ENCODE results near the gene MIP.
A peak's percentile ranks its signal among the peaks of the same experiment; 100 is the strongest.

MIP gene

DNA sequence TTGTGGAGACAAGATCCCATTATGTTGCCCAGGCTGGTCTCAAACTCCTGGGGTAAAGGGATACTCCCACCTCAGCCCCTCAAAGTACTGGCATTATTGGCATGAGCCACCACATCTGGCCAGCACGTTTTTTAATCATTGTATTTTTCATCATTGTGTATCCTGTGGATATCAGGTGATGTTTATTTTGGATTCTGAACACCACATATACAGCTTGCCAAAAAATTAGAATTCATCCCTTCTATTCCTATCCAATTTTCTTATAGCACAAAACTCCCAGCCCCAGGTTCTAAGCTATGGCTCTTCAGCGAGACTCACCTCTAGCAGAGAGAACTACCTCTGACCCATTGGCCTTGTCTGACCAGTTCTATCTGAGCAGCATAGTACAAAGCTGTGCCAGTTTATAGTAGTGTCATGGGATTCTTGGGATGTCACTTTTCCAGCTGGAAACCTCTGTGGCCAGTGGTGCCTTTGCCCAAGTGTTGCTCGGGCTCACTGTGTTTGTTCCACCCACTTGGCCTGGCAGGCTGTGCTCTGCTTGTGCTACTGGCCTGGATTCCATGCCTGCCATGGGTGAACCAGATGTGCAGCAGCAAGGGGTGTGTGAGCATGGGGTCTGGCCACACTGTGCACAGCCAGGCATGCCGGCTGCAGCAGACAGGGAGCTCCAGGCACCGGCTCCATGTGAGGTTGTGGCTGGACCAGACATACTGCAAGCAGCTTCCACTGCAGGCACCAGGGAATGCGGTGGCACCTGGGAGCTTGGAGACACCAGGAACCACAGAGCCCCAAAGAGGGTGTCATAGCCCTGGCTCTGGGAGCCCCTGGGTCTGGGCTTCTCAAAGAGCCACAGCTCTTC lies 42.4 kb downstream of the MIP start:
- Histone ChIP-seq H3K36me3 (ENCODE audit: control insufficient read depth in 2 of 2, insufficient read depth in 1 of 2, low read length in 2 of 2) (peaks cover 5 to 34% of the 10 kb centered on the region in 2 experiments; a peak in 2 of 3 replicates), H3K27ac (ENCODE audit: extremely low read depth, low read depth, low read length) (no peak overlapping the region), H3K4me1 (ENCODE audit: control insufficient read depth, insufficient read depth, low read length) (no peaks in the 10 kb centered on the region), H3K9me3 (ENCODE audit: control insufficient read depth, insufficient read depth, low read depth, low read length) (no peaks in the 10 kb centered on the region), H3K4me3 (ENCODE audit: low read depth, low read length) (no peak overlapping the region)
- peak; percentile 33; the same call in 1 of the 2 replicates for TF ChIP-seq ZIC2 (tag by site-specific recombination; IDR thresholded peaks at IDR 0.05)
- TF ChIP-seq GLIS2 (tag by site-specific recombination; IDR thresholded peaks at IDR 0.05), result no peak
- no peak for TF ChIP-seq MEIS1 (CRISPR knock-in tag; IDR thresholded peaks at IDR 0.05; ENCODE audit: borderline replicate concordance)
- TF ChIP-seq, protein P1, sequence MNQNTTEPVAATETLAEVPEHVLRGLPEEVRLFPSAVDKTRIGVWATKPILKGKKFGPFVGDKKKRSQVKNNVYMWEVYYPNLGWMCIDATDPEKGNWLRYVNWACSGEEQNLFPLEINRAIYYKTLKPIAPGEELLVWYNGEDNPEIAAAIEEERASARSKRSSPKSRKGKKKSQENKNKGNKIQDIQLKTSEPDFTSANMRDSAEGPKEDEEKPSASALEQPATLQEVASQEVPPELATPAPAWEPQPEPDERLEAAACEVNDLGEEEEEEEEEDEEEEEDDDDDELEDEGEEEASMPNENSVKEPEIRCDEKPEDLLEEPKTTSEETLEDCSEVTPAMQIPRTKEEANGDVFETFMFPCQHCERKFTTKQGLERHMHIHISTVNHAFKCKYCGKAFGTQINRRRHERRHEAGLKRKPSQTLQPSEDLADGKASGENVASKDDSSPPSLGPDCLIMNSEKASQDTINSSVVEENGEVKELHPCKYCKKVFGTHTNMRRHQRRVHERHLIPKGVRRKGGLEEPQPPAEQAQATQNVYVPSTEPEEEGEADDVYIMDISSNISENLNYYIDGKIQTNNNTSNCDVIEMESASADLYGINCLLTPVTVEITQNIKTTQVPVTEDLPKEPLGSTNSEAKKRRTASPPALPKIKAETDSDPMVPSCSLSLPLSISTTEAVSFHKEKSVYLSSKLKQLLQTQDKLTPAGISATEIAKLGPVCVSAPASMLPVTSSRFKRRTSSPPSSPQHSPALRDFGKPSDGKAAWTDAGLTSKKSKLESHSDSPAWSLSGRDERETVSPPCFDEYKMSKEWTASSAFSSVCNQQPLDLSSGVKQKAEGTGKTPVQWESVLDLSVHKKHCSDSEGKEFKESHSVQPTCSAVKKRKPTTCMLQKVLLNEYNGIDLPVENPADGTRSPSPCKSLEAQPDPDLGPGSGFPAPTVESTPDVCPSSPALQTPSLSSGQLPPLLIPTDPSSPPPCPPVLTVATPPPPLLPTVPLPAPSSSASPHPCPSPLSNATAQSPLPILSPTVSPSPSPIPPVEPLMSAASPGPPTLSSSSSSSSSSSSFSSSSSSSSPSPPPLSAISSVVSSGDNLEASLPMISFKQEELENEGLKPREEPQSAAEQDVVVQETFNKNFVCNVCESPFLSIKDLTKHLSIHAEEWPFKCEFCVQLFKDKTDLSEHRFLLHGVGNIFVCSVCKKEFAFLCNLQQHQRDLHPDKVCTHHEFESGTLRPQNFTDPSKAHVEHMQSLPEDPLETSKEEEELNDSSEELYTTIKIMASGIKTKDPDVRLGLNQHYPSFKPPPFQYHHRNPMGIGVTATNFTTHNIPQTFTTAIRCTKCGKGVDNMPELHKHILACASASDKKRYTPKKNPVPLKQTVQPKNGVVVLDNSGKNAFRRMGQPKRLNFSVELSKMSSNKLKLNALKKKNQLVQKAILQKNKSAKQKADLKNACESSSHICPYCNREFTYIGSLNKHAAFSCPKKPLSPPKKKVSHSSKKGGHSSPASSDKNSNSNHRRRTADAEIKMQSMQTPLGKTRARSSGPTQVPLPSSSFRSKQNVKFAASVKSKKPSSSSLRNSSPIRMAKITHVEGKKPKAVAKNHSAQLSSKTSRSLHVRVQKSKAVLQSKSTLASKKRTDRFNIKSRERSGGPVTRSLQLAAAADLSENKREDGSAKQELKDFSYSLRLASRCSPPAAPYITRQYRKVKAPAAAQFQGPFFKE (tag by site-specific recombination; IDR thresholded peaks at IDR 0.05; ENCODE audit: borderline replicate concordance), result no peak
- TF ChIP-seq, protein P2, sequence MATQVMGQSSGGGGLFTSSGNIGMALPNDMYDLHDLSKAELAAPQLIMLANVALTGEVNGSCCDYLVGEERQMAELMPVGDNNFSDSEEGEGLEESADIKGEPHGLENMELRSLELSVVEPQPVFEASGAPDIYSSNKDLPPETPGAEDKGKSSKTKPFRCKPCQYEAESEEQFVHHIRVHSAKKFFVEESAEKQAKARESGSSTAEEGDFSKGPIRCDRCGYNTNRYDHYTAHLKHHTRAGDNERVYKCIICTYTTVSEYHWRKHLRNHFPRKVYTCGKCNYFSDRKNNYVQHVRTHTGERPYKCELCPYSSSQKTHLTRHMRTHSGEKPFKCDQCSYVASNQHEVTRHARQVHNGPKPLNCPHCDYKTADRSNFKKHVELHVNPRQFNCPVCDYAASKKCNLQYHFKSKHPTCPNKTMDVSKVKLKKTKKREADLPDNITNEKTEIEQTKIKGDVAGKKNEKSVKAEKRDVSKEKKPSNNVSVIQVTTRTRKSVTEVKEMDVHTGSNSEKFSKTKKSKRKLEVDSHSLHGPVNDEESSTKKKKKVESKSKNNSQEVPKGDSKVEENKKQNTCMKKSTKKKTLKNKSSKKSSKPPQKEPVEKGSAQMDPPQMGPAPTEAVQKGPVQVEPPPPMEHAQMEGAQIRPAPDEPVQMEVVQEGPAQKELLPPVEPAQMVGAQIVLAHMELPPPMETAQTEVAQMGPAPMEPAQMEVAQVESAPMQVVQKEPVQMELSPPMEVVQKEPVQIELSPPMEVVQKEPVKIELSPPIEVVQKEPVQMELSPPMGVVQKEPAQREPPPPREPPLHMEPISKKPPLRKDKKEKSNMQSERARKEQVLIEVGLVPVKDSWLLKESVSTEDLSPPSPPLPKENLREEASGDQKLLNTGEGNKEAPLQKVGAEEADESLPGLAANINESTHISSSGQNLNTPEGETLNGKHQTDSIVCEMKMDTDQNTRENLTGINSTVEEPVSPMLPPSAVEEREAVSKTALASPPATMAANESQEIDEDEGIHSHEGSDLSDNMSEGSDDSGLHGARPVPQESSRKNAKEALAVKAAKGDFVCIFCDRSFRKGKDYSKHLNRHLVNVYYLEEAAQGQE (tag by site-specific recombination; IDR thresholded peaks at IDR 0.05), result no peak
- TF ChIP-seq GFI1B (tag by site-specific recombination; IDR thresholded peaks at IDR 0.05), result no peak
- ChIA-PET CTCF (interaction anchor here (0.6 kb wide), 2 partner anchors 52 to 84 kb away, joined by 3 to 4 read pairs; no protein-coding TSS in a partner anchor), POLR2A (interaction anchor here (0.6 to 2.3 kb wide), 2 partner anchors 37 to 79 kb away, joined by 3 to 7 read pairs; partner anchors contain the start of gene TIMELESS)

DNA sequence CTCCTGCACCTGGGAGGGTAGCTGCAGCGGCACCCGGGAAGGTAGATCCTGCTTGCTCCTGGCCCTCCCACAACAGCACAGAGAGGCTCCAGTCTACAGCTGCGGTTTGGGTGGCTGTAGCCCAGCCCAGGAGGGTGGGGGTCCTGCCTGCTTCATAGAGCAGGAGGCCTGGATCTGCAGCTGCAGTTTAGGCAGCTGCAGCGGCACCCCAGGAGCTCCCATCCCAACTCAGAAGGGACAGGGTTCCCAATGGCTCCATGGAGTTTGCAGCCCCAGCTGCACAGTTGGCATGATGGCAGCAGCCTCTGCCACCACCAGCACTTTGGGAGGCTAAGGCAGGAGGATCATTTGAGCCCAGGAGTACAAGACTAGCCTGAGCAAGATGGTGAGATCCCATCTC lies 43.7 kb downstream of the MIP start:
- Histone ChIP-seq H3K4me3 (ENCODE audit: low read depth, low read length) (no peak overlapping the region), H3K27ac (ENCODE audit: extremely low read depth, low read depth, low read length) (no peak overlapping the region), H3K36me3 (ENCODE audit: control insufficient read depth in 2 of 2, insufficient read depth in 1 of 2, low read length in 2 of 2) (peaks cover 0 to 21% of the 10 kb centered on the region in 2 experiments; a peak in 2 of 3 replicates), H3K4me1 (ENCODE audit: control insufficient read depth, insufficient read depth, low read length) (no peaks in the 10 kb centered on the region), H3K9me3 (ENCODE audit: control insufficient read depth, insufficient read depth, low read depth, low read length) (no peaks in the 10 kb centered on the region)
- ChIA-PET POLR2A (interaction anchor here (2.3 kb wide), 1 partner anchor 39 kb away, joined by 7 read pairs; the partner anchor contains the start of gene TIMELESS), CTCF (no interaction called here)
- TF ChIP-seq, protein P3, sequence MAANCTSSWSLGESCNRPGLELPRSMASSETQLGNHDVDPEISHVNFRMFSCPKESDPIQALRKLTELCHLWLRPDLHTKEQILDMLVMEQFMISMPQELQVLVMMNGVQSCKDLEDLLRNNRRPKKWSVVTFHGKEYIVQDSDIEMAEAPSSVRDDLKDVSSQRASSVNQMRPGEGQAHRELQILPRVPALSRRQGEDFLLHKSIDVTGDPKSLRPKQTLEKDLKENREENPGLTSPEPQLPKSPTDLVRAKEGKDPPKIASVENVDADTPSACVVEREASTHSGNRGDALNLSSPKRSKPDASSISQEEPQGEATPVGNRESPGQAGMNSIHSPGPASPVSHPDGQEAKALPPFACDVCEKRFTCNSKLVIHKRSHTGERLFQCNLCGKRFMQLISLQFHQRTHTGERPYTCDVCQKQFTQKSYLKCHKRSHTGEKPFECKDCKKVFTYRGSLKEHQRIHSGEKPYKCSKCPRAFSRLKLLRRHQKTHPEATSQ (tag by site-specific recombination; IDR thresholded peaks at IDR 0.05), result no peak
- TF ChIP-seq, protein P4, sequence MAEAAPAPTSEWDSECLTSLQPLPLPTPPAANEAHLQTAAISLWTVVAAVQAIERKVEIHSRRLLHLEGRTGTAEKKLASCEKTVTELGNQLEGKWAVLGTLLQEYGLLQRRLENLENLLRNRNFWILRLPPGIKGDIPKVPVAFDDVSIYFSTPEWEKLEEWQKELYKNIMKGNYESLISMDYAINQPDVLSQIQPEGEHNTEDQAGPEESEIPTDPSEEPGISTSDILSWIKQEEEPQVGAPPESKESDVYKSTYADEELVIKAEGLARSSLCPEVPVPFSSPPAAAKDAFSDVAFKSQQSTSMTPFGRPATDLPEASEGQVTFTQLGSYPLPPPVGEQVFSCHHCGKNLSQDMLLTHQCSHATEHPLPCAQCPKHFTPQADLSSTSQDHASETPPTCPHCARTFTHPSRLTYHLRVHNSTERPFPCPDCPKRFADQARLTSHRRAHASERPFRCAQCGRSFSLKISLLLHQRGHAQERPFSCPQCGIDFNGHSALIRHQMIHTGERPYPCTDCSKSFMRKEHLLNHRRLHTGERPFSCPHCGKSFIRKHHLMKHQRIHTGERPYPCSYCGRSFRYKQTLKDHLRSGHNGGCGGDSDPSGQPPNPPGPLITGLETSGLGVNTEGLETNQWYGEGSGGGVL (tag by site-specific recombination; IDR thresholded peaks at IDR 0.05), result no peak
- no peak for TF ChIP-seq PRDM1 (tag by site-specific recombination; IDR thresholded peaks at IDR 0.05)
- no peak for TF ChIP-seq ZNF280C (tag by site-specific recombination; IDR thresholded peaks at IDR 0.05)
- TF ChIP-seq ZNF391 (tag by site-specific recombination; IDR thresholded peaks at IDR 0.05; ENCODE audit: borderline replicate concordance, low read depth), result no peak
- TF ChIP-seq, protein P5, sequence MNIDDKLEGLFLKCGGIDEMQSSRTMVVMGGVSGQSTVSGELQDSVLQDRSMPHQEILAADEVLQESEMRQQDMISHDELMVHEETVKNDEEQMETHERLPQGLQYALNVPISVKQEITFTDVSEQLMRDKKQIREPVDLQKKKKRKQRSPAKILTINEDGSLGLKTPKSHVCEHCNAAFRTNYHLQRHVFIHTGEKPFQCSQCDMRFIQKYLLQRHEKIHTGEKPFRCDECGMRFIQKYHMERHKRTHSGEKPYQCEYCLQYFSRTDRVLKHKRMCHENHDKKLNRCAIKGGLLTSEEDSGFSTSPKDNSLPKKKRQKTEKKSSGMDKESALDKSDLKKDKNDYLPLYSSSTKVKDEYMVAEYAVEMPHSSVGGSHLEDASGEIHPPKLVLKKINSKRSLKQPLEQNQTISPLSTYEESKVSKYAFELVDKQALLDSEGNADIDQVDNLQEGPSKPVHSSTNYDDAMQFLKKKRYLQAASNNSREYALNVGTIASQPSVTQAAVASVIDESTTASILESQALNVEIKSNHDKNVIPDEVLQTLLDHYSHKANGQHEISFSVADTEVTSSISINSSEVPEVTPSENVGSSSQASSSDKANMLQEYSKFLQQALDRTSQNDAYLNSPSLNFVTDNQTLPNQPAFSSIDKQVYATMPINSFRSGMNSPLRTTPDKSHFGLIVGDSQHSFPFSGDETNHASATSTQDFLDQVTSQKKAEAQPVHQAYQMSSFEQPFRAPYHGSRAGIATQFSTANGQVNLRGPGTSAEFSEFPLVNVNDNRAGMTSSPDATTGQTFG (tag by site-specific recombination; IDR thresholded peaks at IDR 0.05; ENCODE audit: borderline replicate concordance), result no peak
- TF ChIP-seq ZNF202 (tag by site-specific recombination; IDR thresholded peaks at IDR 0.05; ENCODE audit: borderline replicate concordance), result no peak
- no peak for TF ChIP-seq YY2 (tag by site-specific recombination; IDR thresholded peaks at IDR 0.05)
